Measurements from ENCODE around the gene CTSW.

DNA sequence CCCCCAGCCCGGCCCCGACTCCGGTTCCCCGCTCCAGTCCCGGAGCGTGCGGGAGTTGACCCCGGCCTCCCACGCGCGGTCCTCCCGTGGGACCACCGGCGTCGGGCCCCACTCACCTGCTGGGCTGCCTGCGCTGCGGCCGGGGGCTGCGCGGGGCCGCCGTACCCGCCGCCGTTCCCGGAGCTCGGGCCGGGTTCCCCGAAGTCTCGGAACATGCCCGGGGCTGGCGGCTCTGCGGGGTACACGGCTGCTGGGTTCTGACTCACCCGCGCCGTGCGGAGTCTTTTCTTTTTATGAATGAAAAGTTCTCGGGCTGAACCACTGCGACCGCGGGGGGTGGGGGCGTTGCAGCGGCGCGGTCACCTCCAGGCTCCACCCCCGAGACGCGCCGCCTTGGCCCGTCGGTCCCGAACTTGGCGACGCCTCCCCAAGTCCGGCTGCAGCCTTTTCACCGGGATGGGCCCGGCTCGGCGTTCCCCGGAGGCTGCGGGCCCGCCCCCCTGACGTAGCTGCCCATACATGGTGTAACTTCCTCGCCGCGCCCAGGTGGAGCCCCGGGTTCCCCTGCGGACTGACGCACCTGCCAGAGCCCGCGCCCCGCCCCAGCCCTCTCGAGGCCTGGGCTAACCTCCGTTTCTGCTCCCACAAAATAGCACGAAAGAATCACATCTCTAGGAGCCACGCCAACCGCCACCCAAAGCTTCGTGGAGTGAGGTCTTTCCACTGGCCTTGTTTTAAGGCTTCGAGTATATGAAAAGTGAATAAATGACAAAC lies 20.7 kb downstream of the CTSW start, which contains the start of gene FOSL1:
- TF ChIP-seq, protein P1, sequence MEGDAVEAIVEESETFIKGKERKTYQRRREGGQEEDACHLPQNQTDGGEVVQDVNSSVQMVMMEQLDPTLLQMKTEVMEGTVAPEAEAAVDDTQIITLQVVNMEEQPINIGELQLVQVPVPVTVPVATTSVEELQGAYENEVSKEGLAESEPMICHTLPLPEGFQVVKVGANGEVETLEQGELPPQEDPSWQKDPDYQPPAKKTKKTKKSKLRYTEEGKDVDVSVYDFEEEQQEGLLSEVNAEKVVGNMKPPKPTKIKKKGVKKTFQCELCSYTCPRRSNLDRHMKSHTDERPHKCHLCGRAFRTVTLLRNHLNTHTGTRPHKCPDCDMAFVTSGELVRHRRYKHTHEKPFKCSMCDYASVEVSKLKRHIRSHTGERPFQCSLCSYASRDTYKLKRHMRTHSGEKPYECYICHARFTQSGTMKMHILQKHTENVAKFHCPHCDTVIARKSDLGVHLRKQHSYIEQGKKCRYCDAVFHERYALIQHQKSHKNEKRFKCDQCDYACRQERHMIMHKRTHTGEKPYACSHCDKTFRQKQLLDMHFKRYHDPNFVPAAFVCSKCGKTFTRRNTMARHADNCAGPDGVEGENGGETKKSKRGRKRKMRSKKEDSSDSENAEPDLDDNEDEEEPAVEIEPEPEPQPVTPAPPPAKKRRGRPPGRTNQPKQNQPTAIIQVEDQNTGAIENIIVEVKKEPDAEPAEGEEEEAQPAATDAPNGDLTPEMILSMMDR (IDR thresholded peaks at IDR 0.05) = no peak
- TF ChIP-seq MXI1 (IDR thresholded peaks at IDR 0.05; ENCODE audit: low read depth, low read length) (no peak), TEAD4 (IDR thresholded peaks at IDR 0.05; ENCODE audit: borderline replicate concordance, insufficient read depth) (no peak), RFX5 (IDR thresholded peaks at IDR 0.05; ENCODE audit: low read length) (no peak), RAD21 (IDR thresholded peaks at IDR 0.05; ENCODE audit: low read length) (no peak), MAX (IDR thresholded peaks at IDR 0.05; ENCODE audit: low read depth) (peak; percentile 78), NFIC (IDR thresholded peaks at IDR 0.05; ENCODE audit: borderline replicate concordance) (peak; percentile 29), TCF12 (IDR thresholded peaks at IDR 0.05) (peak; percentile 42; the same call in 1 of the 2 replicates), JUND (IDR thresholded peaks at IDR 0.05) (peak; percentile 52), EP300 (IDR thresholded peaks at IDR 0.05; ENCODE audit: borderline replicate concordance in 1 of 2, low read depth in 1 of 2, low read length in 1 of 2) (peak in 1 of 2 experiments; percentile 52; a peak in 1 of 4 replicates), SIN3A (IDR thresholded peaks at IDR 0.05; ENCODE audit: borderline replicate concordance, low read depth, low read length) (peak; percentile 58; the same call in 1 of the 2 replicates)
- TF ChIP-seq, protein P2, sequence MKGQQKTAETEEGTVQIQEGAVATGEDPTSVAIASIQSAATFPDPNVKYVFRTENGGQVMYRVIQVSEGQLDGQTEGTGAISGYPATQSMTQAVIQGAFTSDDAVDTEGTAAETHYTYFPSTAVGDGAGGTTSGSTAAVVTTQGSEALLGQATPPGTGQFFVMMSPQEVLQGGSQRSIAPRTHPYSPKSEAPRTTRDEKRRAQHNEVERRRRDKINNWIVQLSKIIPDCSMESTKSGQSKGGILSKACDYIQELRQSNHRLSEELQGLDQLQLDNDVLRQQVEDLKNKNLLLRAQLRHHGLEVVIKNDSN (IDR thresholded peaks at IDR 0.05; ENCODE audit: borderline replicate concordance, low read depth) = no peak
- TF ChIP-seq, protein P3, sequence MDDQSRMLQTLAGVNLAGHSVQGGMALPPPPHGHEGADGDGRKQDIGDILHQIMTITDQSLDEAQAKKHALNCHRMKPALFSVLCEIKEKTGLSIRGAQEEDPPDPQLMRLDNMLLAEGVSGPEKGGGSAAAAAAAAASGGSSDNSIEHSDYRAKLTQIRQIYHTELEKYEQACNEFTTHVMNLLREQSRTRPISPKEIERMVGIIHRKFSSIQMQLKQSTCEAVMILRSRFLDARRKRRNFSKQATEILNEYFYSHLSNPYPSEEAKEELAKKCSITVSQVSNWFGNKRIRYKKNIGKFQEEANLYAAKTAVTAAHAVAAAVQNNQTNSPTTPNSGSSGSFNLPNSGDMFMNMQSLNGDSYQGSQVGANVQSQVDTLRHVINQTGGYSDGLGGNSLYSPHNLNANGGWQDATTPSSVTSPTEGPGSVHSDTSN (IDR thresholded peaks at IDR 0.05) = no peak; the same call in none of the 2 replicates

Measured in SK-N-SH (cell line).